GM19193 (cell line): ENCODE data around the gene FUS.

Experiments used
- POLR2A ChIP-seq: IDR thresholded peaks from 4 replicates; pipeline ENCODE4 v1.6.1; 2011; ENCODE audit not compliant: insufficient read depth, insufficient read length; ENCODE audit errors: extremely low read depth

FUS gene

DNA sequence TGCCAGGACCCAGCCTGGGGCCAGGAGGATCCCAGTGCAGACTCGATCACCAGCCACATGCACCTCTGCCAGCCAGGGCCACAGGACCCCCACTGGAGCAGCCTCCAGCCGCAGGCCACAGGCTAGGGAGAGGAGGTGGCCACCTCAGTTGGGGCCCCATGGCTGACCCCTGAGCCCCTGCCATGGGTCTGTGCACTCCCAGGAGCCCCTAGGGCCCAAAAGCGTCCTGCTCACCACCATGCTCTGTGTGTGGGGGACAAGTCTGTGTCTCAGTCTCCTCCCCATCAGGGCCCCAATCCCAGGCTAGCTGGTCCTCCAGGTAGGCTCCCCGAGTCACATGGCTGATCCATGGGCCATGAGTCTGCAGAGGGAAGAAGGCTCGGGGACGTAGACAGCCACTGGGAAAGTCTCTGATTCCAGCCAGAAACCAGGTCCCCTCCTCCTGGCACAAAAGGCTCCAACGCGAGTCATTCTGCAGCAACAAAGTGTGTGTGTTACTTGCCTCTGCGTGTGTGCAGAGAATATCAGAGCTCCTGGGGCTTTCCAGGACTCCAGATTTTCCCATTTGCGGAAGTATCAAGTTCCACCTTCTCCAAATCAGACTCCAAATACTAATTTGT is 38.3 kb upstream of the FUS start:
- no peak for TF ChIP-seq POLR2A

DNA sequence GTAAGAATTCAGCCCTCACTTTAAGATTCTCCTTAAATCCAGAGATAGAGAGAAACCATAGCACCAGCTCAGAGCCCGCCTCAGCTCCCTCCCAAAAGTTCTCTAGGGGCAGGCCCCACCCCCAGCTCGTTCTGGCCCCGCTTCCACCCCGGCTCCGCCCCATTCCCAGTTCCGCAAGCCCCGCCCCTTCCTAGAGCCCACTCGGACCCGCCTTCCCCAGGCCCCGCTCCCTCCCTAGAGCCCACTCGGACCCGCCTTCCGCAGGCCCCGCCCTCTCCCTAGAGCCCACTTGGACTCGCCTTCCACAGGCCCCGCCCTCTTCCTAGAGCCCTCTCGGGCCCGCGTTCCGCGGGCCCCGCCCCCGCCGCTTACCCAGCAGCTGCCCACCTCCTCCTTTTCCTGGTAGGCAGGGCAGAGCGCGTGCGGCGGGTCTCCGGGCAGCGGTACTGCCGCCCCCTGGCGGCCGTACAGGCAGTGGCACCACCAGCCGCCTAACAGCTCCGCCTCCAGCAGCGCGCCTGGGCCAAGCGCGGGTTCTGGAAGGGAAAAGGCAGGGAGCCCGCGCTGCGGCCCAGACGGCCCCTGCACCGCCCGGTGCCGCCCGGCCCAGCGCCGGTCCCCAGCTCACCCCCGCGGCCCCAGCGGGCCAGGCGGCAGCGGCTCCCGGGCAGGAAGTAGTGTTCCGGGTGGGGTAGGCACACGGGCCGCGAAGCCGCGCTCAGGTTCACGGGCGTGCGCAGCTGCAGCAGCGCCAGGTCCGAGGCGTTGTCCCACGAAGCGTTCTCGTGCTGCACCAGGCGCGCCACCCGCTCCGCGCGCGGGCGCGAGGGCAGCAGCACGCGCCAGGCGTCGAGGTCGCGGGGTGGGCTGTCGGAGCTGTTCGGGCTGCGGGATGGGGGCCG is 37.6 kb upstream of the FUS start:
- no peak for TF ChIP-seq POLR2A

DNA sequence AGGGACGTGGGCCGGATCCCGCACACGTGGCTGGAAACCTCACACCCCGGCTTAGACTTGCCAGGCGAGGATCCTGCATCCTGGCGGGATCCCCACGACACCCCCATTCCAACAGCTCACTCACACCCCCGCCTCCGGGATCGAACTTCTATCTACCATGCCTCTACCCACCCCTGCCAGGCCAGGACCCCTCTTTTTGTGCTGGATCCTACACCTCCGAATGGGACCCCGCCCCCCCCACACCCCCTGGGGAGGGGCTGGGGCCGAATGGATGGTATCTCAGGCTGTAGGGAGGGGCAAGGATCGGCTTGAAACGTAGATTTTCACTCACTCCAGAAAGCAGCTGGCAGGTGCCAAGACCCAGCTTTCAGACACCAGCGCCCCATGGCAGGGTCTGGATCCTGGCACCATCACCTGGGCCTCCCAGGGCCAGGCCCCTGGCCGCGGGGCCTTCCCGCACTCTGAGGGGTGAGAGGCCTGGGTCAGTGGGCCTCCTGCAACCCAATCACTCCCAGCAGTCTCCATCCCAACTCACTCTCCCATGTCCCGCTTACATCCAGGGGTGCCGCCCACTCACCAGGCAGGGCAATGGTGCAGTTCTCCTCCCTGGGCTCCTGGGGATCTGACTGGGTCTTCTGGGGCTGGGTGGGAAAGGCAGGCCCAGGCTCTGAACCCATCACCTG is 36.8 kb upstream of the FUS start:
- TF ChIP-seq POLR2A = no peak

DNA sequence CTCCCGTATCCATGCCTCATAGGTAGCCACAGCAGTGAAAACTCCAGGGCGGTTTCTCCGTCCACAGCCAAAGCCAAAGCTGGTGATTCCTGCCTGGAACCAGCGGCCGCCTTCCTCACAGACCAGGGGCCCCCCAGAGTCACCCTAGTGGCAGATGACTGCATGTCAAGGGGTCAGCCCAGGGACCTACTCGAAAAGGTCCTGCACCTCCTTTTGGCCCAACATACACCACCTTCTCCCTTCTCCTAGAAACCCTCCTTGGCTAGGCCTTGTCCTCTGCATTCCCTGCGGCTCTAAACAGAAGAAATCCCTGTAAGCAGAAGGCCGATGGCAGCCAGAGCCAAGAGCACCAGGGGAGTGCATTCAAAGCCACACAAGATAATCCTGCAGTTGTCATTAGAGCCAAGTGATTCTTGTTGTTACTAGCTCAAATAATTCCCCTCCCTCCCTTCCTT is 36.2 kb upstream of the FUS start:
- TF ChIP-seq POLR2A = no peak

DNA sequence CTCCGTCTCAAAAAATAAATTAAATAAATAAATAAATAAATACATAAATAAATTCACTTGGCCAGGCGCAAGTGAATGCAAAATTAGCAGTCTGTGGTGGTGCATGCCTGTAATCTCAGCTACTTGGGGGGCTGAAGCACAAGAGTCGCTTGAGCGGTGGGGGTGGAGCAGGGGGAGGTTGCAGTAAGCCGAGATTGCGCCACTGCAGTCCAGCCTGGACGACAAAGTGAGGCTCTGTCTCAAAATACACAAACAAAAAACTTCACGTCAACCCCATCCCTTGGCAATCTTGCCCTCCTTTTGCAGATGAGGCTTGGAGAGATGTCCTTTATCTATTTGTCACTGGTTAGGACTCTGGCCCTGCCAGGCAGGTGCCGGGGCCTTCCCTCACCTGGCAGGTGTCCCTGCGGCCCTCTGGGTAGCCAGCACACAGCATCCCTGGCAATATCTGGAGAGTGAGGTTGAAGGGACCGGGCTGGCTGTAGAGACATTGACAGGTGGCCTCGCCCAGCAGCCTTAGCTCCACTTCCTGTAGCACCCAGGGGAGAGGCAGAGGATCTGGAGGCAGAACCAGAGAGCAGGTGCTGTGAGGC is 34.4 kb upstream of the FUS start:
- TF ChIP-seq POLR2A = no peak

DNA sequence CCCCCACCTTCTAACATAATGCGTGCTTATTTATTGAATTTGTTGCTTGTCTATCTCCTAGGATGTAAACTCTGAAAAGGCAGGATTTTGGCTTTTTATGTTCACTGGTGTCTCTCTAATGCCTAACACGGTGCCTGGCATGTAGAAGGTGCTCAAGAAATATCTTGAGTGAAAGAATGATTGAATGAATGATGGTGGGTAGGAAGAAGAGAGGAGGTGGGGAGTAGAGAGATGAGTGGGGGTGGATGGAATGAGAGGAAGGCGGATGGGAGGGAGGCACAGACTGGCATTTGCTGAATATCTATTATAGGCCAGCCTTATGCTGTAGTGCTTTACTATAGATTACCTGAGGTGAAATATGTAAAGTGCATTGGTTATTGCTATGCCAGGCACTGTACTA is 32.4 kb upstream of the FUS start:
- TF ChIP-seq POLR2A = no peak

DNA sequence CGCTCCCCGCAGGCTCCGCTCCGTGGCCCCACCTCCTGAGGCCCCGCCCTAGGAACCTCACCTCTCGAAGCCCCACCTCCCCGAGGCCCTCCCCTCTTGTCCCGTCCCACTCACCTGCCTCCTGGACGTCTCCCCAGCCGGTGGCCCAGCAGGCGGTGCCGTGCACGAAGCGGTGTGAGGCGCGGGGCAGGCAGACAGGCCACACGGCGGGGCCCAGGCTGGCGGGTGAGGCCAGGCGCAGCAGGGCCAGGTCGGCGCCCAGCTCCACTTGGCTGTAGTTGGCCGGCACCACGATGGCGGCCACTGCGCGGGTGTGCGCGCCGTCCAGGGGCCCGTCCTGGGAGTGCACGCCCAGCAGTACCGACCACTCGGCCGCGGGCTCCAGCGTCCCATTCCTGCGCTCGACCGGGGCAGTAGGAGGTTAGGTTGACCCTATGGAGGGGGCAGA is 31.6 kb upstream of the FUS start:
- TF ChIP-seq POLR2A = no peak

DNA sequence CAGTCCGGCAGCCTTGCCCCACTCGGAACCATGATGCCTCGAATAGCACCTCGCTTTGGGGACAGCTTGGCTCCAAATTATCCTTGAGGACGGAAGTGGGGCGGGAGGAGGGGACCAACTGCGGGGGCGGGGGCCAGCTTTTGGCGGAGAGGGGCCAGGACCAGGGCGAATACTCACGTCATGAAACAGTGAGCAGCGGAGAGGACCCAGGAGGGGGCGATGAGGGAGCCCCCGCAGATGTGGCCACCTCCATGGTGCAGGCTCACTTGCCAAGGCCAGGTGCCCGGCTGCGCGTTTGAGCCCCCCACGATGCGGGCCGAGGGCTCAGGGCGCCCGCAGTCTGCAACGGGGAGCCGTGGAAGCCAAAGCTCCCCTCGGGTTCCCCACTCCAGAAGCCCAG is 31.0 kb upstream of the FUS start:
- TF ChIP-seq POLR2A = no peak

DNA sequence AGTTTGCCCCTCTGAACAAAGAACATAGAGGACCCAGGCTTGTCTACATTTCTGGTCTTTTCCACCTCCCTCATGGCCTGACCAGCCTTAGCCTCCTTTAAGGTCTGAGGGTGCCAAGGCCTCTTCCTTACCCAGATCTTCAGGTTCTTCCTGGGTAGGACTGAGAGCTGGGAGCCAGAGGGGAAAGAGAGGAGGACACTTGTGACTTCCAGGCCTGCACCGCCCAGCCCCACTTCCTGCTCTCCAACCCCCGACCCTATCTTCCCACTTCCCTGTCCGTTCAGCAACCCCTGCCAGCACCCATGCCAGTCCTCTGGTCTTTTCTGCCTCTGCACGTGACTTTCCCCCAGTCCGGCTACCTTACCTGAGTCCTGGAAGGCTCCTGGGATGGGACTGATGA is 30.6 kb upstream of the FUS start:
- no peak for TF ChIP-seq POLR2A

DNA sequence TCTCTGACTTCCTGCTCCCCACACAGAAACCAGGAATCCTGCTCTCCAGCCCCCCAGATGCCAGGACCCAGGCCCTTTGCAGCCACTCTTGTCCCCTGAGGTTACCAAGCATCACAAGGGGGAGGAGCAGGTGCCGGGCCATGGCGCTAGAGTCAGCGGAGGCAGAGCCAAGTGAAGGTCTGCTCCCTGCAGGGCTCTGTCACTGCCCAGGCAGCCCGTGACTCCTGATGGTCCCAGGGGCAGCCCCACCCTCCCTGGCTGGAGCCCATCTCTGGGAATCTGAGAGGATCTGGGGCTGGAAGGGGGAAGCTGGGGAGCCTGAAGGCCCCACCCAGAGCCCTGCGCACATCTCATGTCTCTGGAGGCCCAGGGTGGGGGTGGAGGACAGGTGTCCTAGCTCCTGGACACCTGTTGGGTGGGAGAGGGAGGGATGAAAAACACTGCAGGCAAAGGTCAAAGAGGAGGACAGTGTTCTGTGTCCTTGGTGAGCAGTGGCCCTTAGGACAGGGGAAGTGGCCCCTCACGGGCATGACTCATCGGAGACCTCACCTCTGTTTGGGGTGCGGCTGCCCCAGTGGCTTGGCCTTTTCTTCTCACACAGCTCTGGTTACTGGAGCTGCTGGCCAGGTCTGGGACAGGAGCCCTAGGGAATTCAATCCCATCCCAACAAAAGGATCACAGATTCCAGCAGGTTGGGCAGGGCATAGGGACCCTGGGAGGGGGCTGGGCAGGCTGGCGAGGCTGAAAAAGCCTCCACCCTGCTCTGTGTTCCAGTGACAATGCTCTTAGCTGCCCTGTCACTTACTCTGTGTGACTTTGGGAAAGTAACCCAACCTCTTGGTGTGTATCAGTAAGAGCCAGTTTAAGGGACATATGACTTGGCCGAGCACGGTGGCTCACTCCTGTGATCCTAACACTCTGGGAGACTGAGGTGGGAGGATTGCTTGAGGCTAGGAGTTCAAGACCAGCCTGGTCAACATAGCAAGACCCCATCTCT is 29.7 kb upstream of the FUS start, which contains the start of gene PRSS36:
Gene PRSS36 (minus strand): TSS at position 173 of the 997 bp plus-strand sequence. CDS start 31 bp downstream, at position 142.
- no peak for TF ChIP-seq POLR2A

DNA sequence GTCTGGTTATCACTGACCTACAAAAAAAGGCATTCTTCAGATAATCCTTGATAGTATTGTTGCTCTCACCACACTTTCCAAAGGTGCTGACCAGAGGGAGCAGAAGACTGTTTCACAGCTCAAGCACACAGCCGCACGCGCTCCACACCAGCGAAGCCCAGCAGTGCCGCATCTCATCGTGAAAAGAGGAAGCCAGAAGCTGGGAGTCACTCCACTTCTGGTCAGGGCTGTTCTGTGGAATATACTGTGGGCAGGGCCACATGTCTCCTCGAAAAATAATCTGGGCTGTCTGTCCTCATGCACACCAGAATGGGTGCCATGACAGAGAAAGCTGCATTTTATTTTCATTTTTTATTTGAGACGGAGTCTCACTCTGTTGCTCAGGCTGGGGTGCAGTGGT is 22.8 kb upstream of the FUS start:
- TF ChIP-seq POLR2A = no peak

DNA sequence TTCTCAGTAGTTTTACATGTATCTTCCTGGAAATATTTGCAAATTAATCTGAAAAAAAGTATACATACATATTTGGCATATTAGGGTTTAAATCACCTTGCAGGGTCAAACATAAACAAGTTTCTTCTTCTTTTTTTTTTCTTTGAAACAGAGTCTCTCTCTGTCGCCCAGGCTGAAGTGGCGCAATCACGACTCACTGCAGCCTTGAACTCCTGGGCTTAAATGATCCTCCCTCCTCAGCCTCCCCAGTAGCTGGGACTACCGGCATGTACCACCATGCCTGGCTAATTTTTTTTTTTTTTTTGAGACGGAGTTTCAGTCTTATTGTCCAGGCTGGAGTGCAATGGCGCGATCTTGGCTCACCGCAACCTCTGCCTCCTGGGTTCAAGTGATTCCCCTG is 12.6 kb upstream of the FUS start:
- no peak for TF ChIP-seq POLR2A

DNA sequence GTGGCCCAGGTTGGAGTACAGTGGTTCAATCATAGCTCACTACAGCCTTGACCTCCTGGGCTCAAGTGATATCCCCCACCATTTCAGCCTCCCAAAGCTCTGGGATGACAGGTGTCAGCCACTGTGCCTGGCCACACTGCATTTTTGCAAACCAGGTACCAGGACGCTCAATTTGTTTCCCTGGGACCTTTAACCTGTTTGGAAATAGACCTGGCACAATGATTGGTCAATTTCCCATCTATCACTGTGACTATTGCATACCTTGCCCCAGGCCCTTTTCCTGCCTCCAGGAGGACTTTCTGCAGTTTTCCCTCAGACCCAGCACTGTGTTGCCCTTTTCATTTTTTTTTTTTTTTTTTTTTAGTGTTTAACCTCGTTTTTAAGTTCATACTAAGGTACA is 11.1 kb upstream of the FUS start:
- no peak for TF ChIP-seq POLR2A

DNA sequence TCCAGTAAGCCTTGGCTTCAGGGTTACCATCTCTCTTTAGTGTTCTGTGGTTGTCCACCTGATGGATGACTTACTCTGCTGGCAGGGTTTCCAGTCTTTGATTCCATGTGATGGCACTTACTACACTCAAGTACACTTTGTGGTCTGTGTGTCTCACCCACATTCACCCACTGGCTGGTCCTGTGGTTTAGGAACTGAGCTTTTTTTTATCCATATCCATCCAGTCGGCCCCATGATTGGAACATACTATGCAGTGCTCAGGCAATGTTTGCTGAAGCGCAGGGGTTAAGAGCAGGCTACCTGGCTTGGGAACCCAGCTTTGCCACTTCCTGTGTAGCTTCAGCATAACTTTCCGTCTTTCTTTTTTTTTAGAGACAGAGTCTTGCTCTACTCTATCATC is 2.8 kb upstream of the FUS start:
- TF ChIP-seq POLR2A = no peak
